ENCODE results near the gene B9D1. TPM values are rescaled to one million over a fixed set of nuclear protein-coding genes. Genes with fewer than 3 reads are reported as not detected.
A peak's percentile ranks its signal among the peaks of the same experiment; 100 is the strongest.

B9D1 gene
- total RNA-seq, 4 donors from 2014 or later: 3.8 to 105 (median 25.6) TPM

DNA sequence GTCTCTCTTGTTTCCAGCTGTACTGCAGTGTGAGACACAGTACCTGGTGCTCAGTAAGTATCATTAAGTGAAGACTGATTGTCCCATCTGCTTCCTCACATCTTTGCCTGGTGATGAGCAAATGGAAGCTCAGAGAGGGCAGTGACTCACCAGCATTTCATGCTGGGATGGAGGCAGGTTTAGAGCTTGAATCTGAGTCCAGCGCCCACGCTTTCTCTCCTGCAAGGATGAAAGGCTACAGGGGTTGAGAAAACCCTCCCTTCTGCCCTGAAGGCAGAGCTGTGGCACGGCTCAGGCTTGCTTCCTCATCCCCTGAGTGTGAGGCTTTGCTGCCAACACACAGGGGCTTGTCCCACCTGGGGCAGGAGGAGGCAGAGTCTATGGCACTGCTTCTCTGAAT lies 47.0 kb upstream of the B9D1 start:
- Histone ChIP-seq H3K27ac (no peak overlapping the region), H3K4me3 (no peak overlapping the region), H3K36me3 (no peaks in the 10 kb centered on the region), H3K27me3 (no peaks in the 10 kb centered on the region), H3K4me1 (peaks cover 0 to 2% of the 10 kb centered on the region in 2 donors), H3K9me3 (no peaks in the 10 kb centered on the region)
- TF ChIP-seq, protein P1, sequence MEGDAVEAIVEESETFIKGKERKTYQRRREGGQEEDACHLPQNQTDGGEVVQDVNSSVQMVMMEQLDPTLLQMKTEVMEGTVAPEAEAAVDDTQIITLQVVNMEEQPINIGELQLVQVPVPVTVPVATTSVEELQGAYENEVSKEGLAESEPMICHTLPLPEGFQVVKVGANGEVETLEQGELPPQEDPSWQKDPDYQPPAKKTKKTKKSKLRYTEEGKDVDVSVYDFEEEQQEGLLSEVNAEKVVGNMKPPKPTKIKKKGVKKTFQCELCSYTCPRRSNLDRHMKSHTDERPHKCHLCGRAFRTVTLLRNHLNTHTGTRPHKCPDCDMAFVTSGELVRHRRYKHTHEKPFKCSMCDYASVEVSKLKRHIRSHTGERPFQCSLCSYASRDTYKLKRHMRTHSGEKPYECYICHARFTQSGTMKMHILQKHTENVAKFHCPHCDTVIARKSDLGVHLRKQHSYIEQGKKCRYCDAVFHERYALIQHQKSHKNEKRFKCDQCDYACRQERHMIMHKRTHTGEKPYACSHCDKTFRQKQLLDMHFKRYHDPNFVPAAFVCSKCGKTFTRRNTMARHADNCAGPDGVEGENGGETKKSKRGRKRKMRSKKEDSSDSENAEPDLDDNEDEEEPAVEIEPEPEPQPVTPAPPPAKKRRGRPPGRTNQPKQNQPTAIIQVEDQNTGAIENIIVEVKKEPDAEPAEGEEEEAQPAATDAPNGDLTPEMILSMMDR (IDR thresholded peaks at IDR 0.05): no peak
- TF ChIP-seq POLR2A (IDR thresholded peaks at IDR 0.05): no peak
- intact Hi-C loops (cut with DNase I; ENCODE audit: low total_unique reads): no loop called here
- DNase-seq: no peak

DNA sequence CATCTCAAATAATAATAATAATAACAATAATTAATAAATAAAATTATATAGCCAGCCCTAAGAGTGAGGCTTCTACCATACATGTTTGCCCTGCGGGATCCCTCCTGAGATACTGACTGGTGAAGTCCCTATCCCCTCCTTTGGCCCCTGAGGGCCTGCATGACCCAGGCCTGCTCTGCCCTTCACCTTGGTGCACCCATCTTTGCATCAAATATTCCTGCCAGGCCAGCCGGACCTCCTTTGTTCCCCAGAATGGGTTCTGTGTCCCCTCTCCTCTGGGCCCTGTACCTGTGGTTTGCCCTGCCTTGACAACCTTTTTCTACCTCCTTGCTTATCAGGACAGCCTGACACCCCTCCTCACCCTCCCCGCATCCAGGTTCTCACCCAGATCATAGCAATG lies 46.5 kb upstream of the B9D1 start:
- no peak overlapping the region for H3K4me3 ChIP-seq
- H3K27ac ChIP-seq: no peak overlapping the region
- no peaks in the 10 kb centered on the region for H3K9me3 ChIP-seq
- DNase-seq: no peak
- TF ChIP-seq, protein P1 (IDR thresholded peaks at IDR 0.05): no peak
- no peak for TF ChIP-seq POLR2A (IDR thresholded peaks at IDR 0.05)
- intact Hi-C loops (cut with DNase I; ENCODE audit: low total_unique reads): no loop called here
- H3K27me3 ChIP-seq: no peaks in the 10 kb centered on the region
- peaks cover 0 to 2% of the 10 kb centered on the region in 2 donors for H3K4me1 ChIP-seq
- no peaks in the 10 kb centered on the region for H3K36me3 ChIP-seq

DNA sequence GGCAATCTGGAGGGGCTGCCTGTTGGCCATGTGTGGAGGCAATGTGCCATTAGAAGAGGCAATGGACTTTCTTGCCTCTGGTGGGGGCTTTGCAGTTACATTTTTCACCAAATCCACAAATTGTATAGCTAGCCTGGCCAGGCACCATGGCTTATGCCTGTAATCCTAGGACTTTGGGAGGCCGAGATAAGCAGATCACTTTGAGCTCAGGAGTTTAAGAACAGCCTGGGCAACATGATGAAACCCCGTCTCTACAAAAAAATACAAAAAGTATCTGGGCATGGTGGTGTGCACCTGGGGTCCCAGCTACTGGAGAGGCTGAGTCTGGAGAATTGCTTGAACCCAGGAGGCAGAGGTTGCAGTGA lies 45.8 kb upstream of the B9D1 start:
- peaks cover 0 to 2% of the 10 kb centered on the region in 2 donors for H3K4me1 ChIP-seq
- no peaks in the 10 kb centered on the region for H3K36me3 ChIP-seq
- H3K27me3 ChIP-seq: no peaks in the 10 kb centered on the region
- DNase-seq: no peak
- TF ChIP-seq POLR2A (IDR thresholded peaks at IDR 0.05): no peak
- TF ChIP-seq, protein P1 (IDR thresholded peaks at IDR 0.05): no peak
- no peaks in the 10 kb centered on the region for H3K9me3 ChIP-seq
- intact Hi-C loops (cut with DNase I; ENCODE audit: low total_unique reads): no loop called here
- no peak overlapping the region for H3K27ac ChIP-seq
- H3K4me3 ChIP-seq: no peak overlapping the region

DNA sequence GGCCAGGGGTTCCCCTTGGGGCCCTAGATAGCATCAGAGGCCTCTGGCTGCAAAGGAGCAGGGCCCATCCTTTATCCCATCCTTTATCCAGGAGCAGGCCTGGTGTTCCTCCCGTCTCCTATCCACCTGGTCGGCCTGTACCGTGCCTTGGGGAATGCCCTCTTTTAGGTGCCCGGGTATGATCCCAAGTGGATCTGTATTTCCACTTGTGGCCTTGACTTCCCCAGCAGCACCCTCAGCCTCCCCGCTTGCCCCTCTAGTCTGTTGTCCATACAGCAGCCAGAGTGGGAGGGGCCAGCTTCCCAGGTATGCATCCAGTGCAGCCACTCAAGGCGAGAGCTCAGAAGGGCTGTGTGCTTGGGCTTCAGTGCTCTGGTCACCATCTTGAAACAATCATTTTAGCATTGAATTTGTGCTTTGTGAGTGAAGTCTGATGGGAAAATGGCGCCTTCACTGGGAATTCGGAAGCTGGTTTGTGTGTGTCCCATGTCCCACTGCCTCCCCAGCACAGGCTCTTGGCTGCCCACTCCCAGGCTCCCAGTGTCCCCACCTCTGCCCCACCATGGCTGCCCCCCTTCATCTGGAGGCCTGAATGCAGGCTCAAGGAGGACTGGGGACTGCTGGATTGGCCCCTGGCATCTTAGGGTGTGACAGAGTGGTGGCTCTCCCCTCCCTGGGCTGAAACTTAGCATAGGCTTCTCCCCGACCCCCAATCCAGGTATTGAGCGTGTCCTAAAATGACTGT lies 45.2 kb upstream of the B9D1 start:
- H3K4me3 ChIP-seq: no peak overlapping the region
- peaks cover 0 to 2% of the 10 kb centered on the region in 2 donors for H3K4me1 ChIP-seq
- no peak for DNase-seq
- no peaks in the 10 kb centered on the region for H3K9me3 ChIP-seq
- H3K27me3 ChIP-seq: no peaks in the 10 kb centered on the region
- intact Hi-C loops (cut with DNase I; ENCODE audit: low total_unique reads): no loop called here
- H3K36me3 ChIP-seq: no peaks in the 10 kb centered on the region
- TF ChIP-seq, protein P1 (IDR thresholded peaks at IDR 0.05): no peak
- TF ChIP-seq POLR2A (IDR thresholded peaks at IDR 0.05): no peak
- no peak overlapping the region for H3K27ac ChIP-seq

DNA sequence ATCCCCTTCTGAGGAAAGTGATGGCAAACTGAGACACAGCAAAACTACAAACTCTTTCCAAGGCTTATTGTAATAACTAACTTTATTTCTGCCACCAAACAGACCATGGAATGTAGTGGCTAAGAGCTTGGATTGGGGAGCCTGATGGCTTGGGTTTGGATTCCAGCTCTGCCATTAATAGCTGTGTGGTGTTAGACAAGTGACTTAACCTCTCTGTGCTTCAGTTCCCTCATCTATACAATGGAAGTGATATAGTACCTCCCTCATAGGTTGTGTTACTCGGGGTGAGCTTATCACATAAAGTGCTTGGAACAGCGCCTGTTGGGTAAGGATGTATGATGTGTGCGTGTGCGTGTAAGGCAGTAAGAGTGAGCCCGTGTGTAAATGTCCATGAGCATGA lies 42.6 kb upstream of the B9D1 start:
- H3K27me3 ChIP-seq: no peaks in the 10 kb centered on the region
- H3K4me1 ChIP-seq: peaks cover 0 to 6% of the 10 kb centered on the region in 2 donors
- no peaks in the 10 kb centered on the region for H3K9me3 ChIP-seq
- DNase-seq: peak in 1 of 2 donors; percentile 3
- H3K27ac ChIP-seq: no peak overlapping the region
- no peaks in the 10 kb centered on the region for H3K36me3 ChIP-seq
- TF ChIP-seq POLR2A (IDR thresholded peaks at IDR 0.05): no peak
- TF ChIP-seq, protein P1 (IDR thresholded peaks at IDR 0.05): no peak
- intact Hi-C loops (cut with DNase I; ENCODE audit: low total_unique reads): no loop called here
- H3K4me3 ChIP-seq: no peak overlapping the region

Data from uterus (tissue), 4 donors.